AG04450 (cell line): ENCODE results near the gene RIPOR2. TPM values are rescaled to one million over a fixed set of nuclear protein-coding genes. Genes with fewer than 3 reads are reported as not detected.

Source experiments
- CTCF ChIA-PET: fragments of 300-600, 350-600 bp; formaldehyde crosslinking; extraction: SDS; loops from one replicate; lab custom pipeline; 2022; ENCODE audit warnings: antibody characterized with exemption, inconsistent platforms; lab: Charles Lee
- POLR2A ChIA-PET: fragments of 350-600 bp; formaldehyde crosslinking; extraction: SDS; loops from one replicate; lab custom pipeline; 2021; ENCODE audit warnings: antibody characterized with exemption, inconsistent platforms; lab: Yijun Ruan, JAX
- DNase-seq: peaks from one replicate; pipeline ENCODE4 v3.0.0-alpha.2; 2011; ENCODE audit warnings: low read depth, low spot score
- H3K27ac ChIP-seq: one replicate; pipeline ENCODE4 v1.5.1; 2012; ENCODE audit warnings: low read depth, low read length, control low read depth
- H3K27me3 ChIP-seq: one replicate; pipeline ENCODE4 v1.6.0; 2012; ENCODE audit warnings: low read length; ENCODE audit not compliant: control insufficient read depth, insufficient read depth
- H3K4me3 ChIP-seq: 2 replicates; pipeline ENCODE4 v1.5.1; 2011; ENCODE audit warnings: mild to moderate bottlenecking, low read depth, low read length, control low read depth
- H3K9me3 ChIP-seq: 2 replicates; pipeline ENCODE4 v1.5.1; 2012; ENCODE audit warnings: low read length; ENCODE audit not compliant: control insufficient read depth, insufficient read depth
- CTCF ChIP-seq: IDR thresholded peaks from 2 replicates; pipeline ENCODE4 v1.5.1; 2011; ENCODE audit warnings: low read depth, low read length, control low read depth, inconsistent platforms
- polyA plus RNA-seq: library from polyadenylated mRNA; depleted of rRNA; stranded (reverse); fragments of >200 nt; gene quantifications from 2 replicates; pipeline ENCODE4 v1.2.3, GENCODE V29; 2011

The RIPOR2 gene
- polyA plus RNA-seq, 1 experiment, result 7.3 TPM

DNA sequence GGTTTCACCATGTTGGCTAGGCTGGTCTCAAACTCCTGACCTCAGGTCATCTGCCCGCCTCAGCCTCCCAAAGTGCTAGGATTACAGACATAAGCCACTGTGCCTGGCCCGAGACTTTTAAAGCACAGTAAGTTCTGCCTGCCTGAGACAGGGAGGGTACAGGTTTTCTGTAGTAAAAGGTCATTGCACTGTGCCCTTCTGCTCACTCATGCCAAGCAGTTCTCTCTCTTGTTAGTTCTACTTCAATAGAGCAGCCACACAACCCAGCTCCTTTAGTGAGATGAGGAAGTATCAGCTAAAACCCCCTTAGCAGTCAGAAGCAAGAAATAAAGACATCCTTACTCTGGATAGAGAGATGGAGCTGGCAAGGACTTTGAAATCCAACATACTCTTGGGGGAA lies 84.7 kb downstream of the RIPOR2 start:
- Histone ChIP-seq H3K4me3 (no peak overlapping the region), H3K27me3 (no peaks in the 10 kb centered on the region), H3K27ac (no peak overlapping the region), H3K9me3 (no peaks in the 10 kb centered on the region; the same call in 1 of the 2 replicates)
- no peak for TF ChIP-seq CTCF
- no peak for DNase-seq
- ChIA-PET POLR2A (no interaction called here), CTCF (no interaction called here)

GRCh38 chr6:24849713-24850112 lies 86.0 kb downstream of the RIPOR2 start:
- no peak for DNase-seq
- no peak for TF ChIP-seq CTCF
- Histone ChIP-seq H3K27me3 (no peaks in the 10 kb centered on the region), H3K4me3 (no peak overlapping the region), H3K27ac (no peak overlapping the region), H3K9me3 (no peaks in the 10 kb centered on the region; the same call in 1 of the 2 replicates)
- ChIA-PET CTCF (interaction anchor here (1.2 to 1.6 kb wide), 2 partner anchors 142 to 221 kb away, joined by 3 to 6 read pairs; no protein-coding TSS in a partner anchor), POLR2A (no interaction called here)

DNA sequence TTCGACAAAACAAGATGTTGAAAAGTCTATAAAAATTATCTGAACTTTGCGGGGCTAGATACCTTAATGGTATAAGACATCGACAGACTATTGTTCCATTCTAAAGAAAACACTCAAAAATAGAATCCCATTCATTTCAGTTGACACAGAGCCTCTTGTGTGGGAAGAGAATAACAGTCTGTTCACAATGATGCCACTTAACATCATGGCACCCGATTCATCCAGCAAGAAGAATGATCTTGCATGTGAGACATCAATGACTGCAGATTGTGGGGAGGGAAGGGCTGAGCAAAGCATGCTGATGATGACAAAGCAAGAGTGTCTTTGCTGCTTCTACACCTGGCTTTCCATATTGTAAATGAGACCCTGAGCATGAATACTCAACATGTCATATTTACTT lies 87.3 kb downstream of the RIPOR2 start:
- CTCF ChIA-PET, result no interaction called here

DNA sequence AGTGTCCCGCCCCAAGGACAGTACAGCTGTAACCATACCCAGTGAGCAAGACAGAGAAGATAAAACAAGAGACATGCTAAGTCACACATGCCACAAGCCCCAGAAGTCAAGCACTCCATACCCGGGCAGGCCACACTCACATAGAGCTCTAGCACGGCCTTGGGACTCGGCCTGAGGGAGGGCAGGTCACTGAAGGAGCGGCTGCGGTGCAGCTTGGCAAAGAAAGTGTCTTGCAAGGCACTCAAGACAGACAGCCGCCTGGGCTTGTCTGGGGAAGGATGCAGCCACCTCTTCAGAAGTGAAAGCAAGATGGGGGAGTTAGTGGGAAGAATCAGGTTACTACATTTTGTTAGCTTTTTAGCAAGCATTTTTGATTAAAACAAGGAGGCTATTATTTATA lies 88.4 kb downstream of the RIPOR2 start:
- H3K9me3 ChIP-seq, result no peaks in the 10 kb centered on the region; the same call in 1 of the 2 replicates
- ChIA-PET POLR2A (no interaction called here), CTCF (no interaction called here)
- peaks cover 3% of the 10 kb centered on the region for H3K27me3 ChIP-seq
- H3K27ac ChIP-seq, result no peak overlapping the region
- no peak for TF ChIP-seq CTCF
- H3K4me3 ChIP-seq, result no peak overlapping the region
- no peak for DNase-seq

More for the DNA sequence above, 87.3 kb downstream of the RIPOR2 start:
- POLR2A ChIA-PET, result no interaction called here
- H3K27me3 ChIP-seq, result no peaks in the 10 kb centered on the region
- TF ChIP-seq CTCF, result no peak
- H3K9me3 ChIP-seq, result no peaks in the 10 kb centered on the region; the same call in 1 of the 2 replicates
- H3K4me3 ChIP-seq, result no peak overlapping the region
- DNase-seq, result no peak
- no peak overlapping the region for H3K27ac ChIP-seq

DNA sequence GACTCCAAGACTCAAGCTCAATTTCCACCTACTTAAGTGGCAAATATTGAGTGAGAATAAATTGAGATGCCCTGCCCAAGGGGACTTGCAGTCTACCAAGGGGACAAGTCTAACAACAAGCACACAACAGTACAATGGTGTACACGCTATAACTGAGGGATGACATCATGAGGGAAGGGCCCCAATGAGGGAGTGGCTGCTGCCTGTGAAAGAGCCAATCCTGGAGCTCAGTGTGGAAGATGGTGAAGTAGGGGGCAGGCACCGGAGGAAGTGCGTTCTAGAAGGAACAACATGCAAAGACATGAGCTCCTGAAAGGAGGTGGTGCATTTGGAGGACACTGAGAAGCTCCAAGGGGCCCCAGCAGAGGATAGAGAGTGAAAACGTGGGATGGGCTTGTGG lies 90.2 kb downstream of the RIPOR2 start:
- H3K4me3 ChIP-seq, result no peak overlapping the region
- DNase-seq, result no peak
- H3K9me3 ChIP-seq, result no peaks in the 10 kb centered on the region; the same call in 1 of the 2 replicates
- H3K27me3 ChIP-seq, result peaks cover 3% of the 10 kb centered on the region
- POLR2A ChIA-PET, result no interaction called here
- CTCF ChIA-PET, result interaction anchor here (2.3 kb wide), 2 partner anchors 10 to 225 kb away, joined by 10 to 11 read pairs; no protein-coding TSS in a partner anchor
- peak overlapping the region; percentile 11 for H3K27ac ChIP-seq
- no peak for TF ChIP-seq CTCF
